ENCODE results near the gene LAMP2. TPM values are rescaled to one million over a fixed set of nuclear protein-coding genes. Genes with fewer than 3 reads are reported as not detected.

Gene LAMP2
- total RNA-seq, 1 experiment from 2014 or later, result 41.1 TPM

DNA sequence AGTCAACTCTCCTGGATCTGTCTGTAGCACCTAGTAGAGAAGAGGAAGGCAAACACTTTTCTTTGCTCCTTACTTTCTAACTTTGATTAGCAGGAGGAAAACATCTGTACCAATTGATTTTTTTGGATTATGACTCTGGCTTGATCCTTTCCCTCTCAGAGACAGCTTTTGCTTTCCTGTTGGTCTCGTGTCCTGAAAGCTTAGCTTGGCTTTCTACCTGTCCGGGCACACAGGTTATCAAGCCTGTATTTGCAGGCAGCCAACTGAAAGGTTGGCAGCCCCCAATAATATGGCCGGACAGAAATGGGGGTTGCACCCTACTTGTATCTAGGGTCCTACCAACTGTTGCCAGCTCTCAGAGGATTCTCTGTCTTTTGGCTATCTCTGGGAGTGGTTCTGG is 43.1 kb upstream of the LAMP2 start:
- Histone ChIP-seq H2AFZ (ENCODE audit: low read depth, low read length, poor library complexity, severe bottlenecking) (no peak overlapping the region), H3K4me1 (ENCODE audit: control insufficient read depth in 1 of 2, insufficient read depth in 2 of 2, low read length in 2 of 2) (no peaks in the 10 kb centered on the region), H3K79me2 (ENCODE audit: insufficient read depth, low read length) (no peaks in the 10 kb centered on the region), H3K9ac (ENCODE audit: low read length) (no peak overlapping the region), H3K27ac (ENCODE audit: low read depth, low read length) (no peak overlapping the region), H3K4me2 (ENCODE audit: low read length) (no peak overlapping the region), H3K4me3 (replicated peaks in 1 of 2; ENCODE audit: low read depth in 1 of 2, low read length in 2 of 2) (no peak overlapping the region), H3K9me2 (ENCODE audit: insufficient read depth) (no peaks in the 10 kb centered on the region), H3K27me3 (ENCODE audit: insufficient read depth, low read length) (no peaks in the 10 kb centered on the region), H4K20me1 (ENCODE audit: insufficient read depth) (no peaks in the 10 kb centered on the region), H3K36me3 (ENCODE audit: control insufficient read depth in 1 of 2, insufficient read depth in 2 of 2, low read length in 2 of 2) (no peaks in the 10 kb centered on the region), H3K9me3 (ENCODE audit: control insufficient read depth in 1 of 2, insufficient read depth in 1 of 2, low read depth in 1 of 2, low read length in 2 of 2) (no peaks in the 10 kb centered on the region)
- DNase-seq (ENCODE audit: low read depth, low spot score) (no peak), ATAC-seq (no peak)
- TF ChIP-seq YY1 (IDR thresholded peaks at IDR 0.05; ENCODE audit: extremely low read depth, insufficient replicate concordance, low read depth, low read length) (no peak), TCF7L2 (IDR thresholded peaks at IDR 0.05; ENCODE audit: borderline replicate concordance, extremely low read depth, insufficient read depth, insufficient read length) (no peak), SRF (IDR thresholded peaks at IDR 0.05; ENCODE audit: low read depth) (no peak), ATF3 (IDR thresholded peaks at IDR 0.05) (no peak), ZFX (IDR thresholded peaks at IDR 0.05) (no peak), REST (IDR thresholded peaks at IDR 0.05; ENCODE audit: low read depth) (no peak), CBX3 (IDR thresholded peaks at IDR 0.05; ENCODE audit: low read depth) (no peak)
- TF ChIP-seq, protein P1, sequence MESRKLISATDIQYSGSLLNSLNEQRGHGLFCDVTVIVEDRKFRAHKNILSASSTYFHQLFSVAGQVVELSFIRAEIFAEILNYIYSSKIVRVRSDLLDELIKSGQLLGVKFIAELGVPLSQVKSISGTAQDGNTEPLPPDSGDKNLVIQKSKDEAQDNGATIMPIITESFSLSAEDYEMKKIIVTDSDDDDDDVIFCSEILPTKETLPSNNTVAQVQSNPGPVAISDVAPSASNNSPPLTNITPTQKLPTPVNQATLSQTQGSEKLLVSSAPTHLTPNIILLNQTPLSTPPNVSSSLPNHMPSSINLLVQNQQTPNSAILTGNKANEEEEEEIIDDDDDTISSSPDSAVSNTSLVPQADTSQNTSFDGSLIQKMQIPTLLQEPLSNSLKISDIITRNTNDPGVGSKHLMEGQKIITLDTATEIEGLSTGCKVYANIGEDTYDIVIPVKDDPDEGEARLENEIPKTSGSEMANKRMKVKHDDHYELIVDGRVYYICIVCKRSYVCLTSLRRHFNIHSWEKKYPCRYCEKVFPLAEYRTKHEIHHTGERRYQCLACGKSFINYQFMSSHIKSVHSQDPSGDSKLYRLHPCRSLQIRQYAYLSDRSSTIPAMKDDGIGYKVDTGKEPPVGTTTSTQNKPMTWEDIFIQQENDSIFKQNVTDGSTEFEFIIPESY (IDR thresholded peaks at IDR 0.05; ENCODE audit: extremely low read depth, insufficient replicate concordance, low read length), result no peak
- RAD21 ChIA-PET (ENCODE audit: low non-redundant PET in 1 of 2, low total read pairs in 2 of 2, uncharacterized antibody in 2 of 2, unreplicated experiment in 2 of 2), result no interaction called here
- intact Hi-C loops (cut with micrococcal nuclease), result no loop called here
- BruUV-seq (replicated peaks), result no TSS peak
- POLR2A ChIA-PET, result no interaction called here
- CTCF ChIA-PET, result no interaction called here

All from HCT116 (cell line).